Transverse colon (tissue), 4 donors: Measurements from ENCODE around the gene VWDE.

Source experiments
- CTCF ChIP-seq, 5 experiments: fragments of 200-600 bp in 3 of 5; fragments of 450-650 bp in 2 of 5; sonication (generic) in 3 of 5; IDR thresholded peaks; 1 replicate in 2 of 5; 2 replicates in 3 of 5; pipeline ENCODE4 v1.5.1; 2016 to 2017; ENCODE audit warnings: antibody characterized with exemption in 5 of 5, inconsistent platforms in 3 of 5, mild to moderate bottlenecking in 2 of 5, moderate library complexity in 1 of 5
- EP300 ChIP-seq: sonication (generic); formaldehyde crosslinking; IDR thresholded peaks from one replicate; pipeline ENCODE4 v1.6.1; 2017; ENCODE audit warnings: antibody characterized with exemption, low read depth
- POLR2A ChIP-seq: fragments of 450-650 bp; IDR thresholded peaks from one replicate; pipeline ENCODE4 v1.6.1; 2016; ENCODE audit warnings: antibody characterized with exemption, mild to moderate bottlenecking, moderate library complexity
- POLR2AphosphoS5 ChIP-seq, 3 donors: sonication (generic); formaldehyde crosslinking; IDR thresholded peaks; one replicate each; pipeline ENCODE4 v1.6.1; 2016; ENCODE audit warnings: antibody characterized with exemption in 3 of 3

GRCh38 chr7:12360948-12361347, 42.7 kb downstream of the VWDE start:
- no peak for TF ChIP-seq CTCF (IDR thresholded peaks at IDR 0.05)
- TF ChIP-seq POLR2AphosphoS5 (IDR thresholded peaks at IDR 0.05) = no peak
- no peak for TF ChIP-seq POLR2A
- TF ChIP-seq EP300 = no peak
